HEK293 (cell line): Measurements from ENCODE around the gene PPP4C.
A peak's percentile ranks its signal among the peaks of the same experiment; 100 is the strongest.

Experiments
- EGR2 ChIP-seq: fragments of 450-650 bp; formaldehyde crosslinking; IDR thresholded peaks from 2 replicates; pipeline ENCODE4 v1.5.1; 2016; ENCODE audit warnings: low read depth, missing biosample characterization, missing genetic modification characterization
- HOXD13 ChIP-seq: sonication (generic); formaldehyde crosslinking; IDR thresholded peaks from 2 replicates; pipeline ENCODE4 v1.8.0; 2022; ENCODE audit warnings: missing genetic modification reagents, borderline replicate concordance
- KLF7 ChIP-seq: fragments of 450-650 bp; formaldehyde crosslinking; IDR thresholded peaks from 2 replicates; pipeline ENCODE4 v1.5.1; 2016; ENCODE audit warnings: missing biosample characterization, missing genetic modification characterization, borderline replicate concordance
- SCRT2 ChIP-seq: fragments of 450-650 bp; formaldehyde crosslinking; IDR thresholded peaks from 2 replicates; pipeline ENCODE4 v1.5.1; 2016; ENCODE audit warnings: missing biosample characterization, missing genetic modification characterization
- TCF7L2 ChIP-seq: IDR thresholded peaks from 2 replicates; pipeline ENCODE4 v1.6.1; 2011; ENCODE audit warnings: low read depth, mild to moderate bottlenecking, inconsistent platforms, low read length, moderate library complexity, borderline replicate concordance
- ZBTB7A ChIP-seq: fragments of 450-650 bp; formaldehyde crosslinking; IDR thresholded peaks from 2 replicates; pipeline ENCODE4 v1.5.1; 2016; ENCODE audit warnings: low read depth, missing biosample characterization, missing genetic modification characterization
- ZFHX2 ChIP-seq: fragments of 450-650 bp; formaldehyde crosslinking; conservative IDR thresholded peaks from 2 replicates; pipeline ENCODE4 v1.5.1; 2016; ENCODE audit warnings: missing biosample characterization, missing genetic modification characterization
- ZNF112 ChIP-seq: fragments of 450-650 bp; formaldehyde crosslinking; IDR thresholded peaks from 2 replicates; pipeline ENCODE4 v1.5.0; 2017; ENCODE audit warnings: missing biosample characterization, missing genetic modification characterization
- ZNF24 ChIP-seq: fragments of 450-650 bp; formaldehyde crosslinking; IDR thresholded peaks from 2 replicates; pipeline ENCODE4 v1.5.1; 2016; ENCODE audit warnings: missing biosample characterization, missing genetic modification characterization
- ZNF248 ChIP-seq: fragments of 450-650 bp; formaldehyde crosslinking; IDR thresholded peaks from 2 replicates; pipeline ENCODE4 v1.5.1; 2017; ENCODE audit warnings: missing biosample characterization, missing genetic modification characterization
- ZNF341 ChIP-seq: fragments of 450-650 bp; formaldehyde crosslinking; IDR thresholded peaks from 2 replicates; pipeline ENCODE4; 2016; ENCODE audit warnings: low read depth, missing biosample characterization, missing genetic modification characterization
- ZNF555 ChIP-seq: fragments of 450-650 bp; formaldehyde crosslinking; conservative IDR thresholded peaks from 2 replicates; pipeline ENCODE4 v1.5.1; 2017; ENCODE audit warnings: missing biosample characterization, mild to moderate bottlenecking, missing genetic modification characterization, inconsistent platforms
- ZNF624 ChIP-seq: fragments of 450-650 bp; formaldehyde crosslinking; IDR thresholded peaks from 2 replicates; pipeline ENCODE4 v1.5.1; 2017; ENCODE audit warnings: missing biosample characterization, missing genetic modification characterization
- ZNF654 ChIP-seq: fragments of 450-650 bp; formaldehyde crosslinking; IDR thresholded peaks from 2 replicates; pipeline ENCODE4 v1.5.1; 2016; ENCODE audit warnings: low read depth, missing biosample characterization, missing genetic modification characterization
- ZNF791 ChIP-seq: fragments of 450-650 bp; formaldehyde crosslinking; IDR thresholded peaks from 2 replicates; pipeline ENCODE4 v1.5.1; 2016; ENCODE audit warnings: missing biosample characterization, missing genetic modification characterization
- ZSCAN16 ChIP-seq: fragments of 450-650 bp; formaldehyde crosslinking; IDR thresholded peaks from 2 replicates; pipeline ENCODE4 v1.5.1; 2016; ENCODE audit warnings: missing biosample characterization, missing genetic modification characterization
- TF ChIP-seq, protein P1 (sequence below): fragments of 450-650 bp; formaldehyde crosslinking; IDR thresholded peaks from 2 replicates; pipeline ENCODE4 v1.5.1; 2016; ENCODE audit warnings: missing biosample characterization, missing genetic modification characterization
- TF ChIP-seq, protein P2 (sequence below): fragments of 450-650 bp; formaldehyde crosslinking; IDR thresholded peaks from 2 replicates; pipeline ENCODE4 v1.5.1; 2016; ENCODE audit warnings: missing biosample characterization, missing genetic modification characterization, borderline replicate concordance
- TF ChIP-seq, protein P3 (sequence below): fragments of 450-650 bp; formaldehyde crosslinking; IDR thresholded peaks from 2 replicates; pipeline ENCODE4 v1.5.1; 2016; ENCODE audit warnings: missing biosample characterization, missing genetic modification characterization
- TF ChIP-seq, protein P4 (sequence below): fragments of 450-650 bp; formaldehyde crosslinking; IDR thresholded peaks from 2 replicates; pipeline ENCODE4 v1.5.1; 2016; ENCODE audit warnings: missing biosample characterization, missing genetic modification characterization

PPP4C gene

DNA sequence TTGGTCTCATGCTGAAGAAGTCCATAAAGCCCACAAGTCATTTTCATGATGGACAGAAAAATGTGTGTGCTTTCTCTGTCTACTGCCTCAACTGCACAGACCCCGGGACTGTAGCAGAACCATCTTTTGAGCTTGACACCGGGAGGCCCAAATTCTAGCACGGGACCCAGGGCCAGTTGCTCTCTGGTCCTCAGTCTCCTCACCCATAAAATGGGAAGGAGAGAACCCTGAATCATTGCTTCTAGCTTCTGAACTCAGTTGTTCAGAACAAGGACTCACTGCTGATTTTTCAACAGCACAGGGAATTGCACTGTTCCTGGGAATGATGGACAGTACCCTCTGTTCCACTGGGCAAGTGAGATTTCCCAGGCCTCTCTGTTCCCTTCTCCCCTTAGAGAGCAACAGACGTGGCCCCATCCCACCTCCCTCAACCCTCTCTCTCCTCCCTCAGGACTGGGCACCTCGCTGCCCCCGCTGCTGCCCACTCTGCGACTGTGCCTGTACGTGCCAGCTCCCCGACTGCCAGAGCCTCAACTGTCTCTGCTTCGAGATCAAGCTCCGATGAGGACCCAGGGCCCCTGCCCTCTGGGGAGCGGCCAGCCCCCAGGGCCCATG, 12.4 kb upstream of the PPP4C start (continued):
- TF ChIP-seq ZNF248 (no peak), KLF7 (tag by site-specific recombination) (no peak), ZNF791 (tag by site-specific recombination) (no peak), ZNF341 (tag by site-specific recombination) (no peak), ZSCAN16 (no peak), ZNF555 (tag by site-specific recombination) (no peak), SCRT2 (tag by site-specific recombination) (no peak), EGR2 (0 out of 2 replicates have a peak, but pooled peaks have one; percentile 13), ZFHX2 (peak; percentile 18; the same call in 1 of the 2 replicates), ZNF654 (tag by site-specific recombination) (0 out of 2 replicates have a peak, but pooled peaks have one; percentile 7), ZBTB7A (tag by site-specific recombination) (no peak), HOXD13 (CRISPR knock-in tag) (no peak), ZNF624 (tag by site-specific recombination) (no peak), ZNF24 (peak; percentile 69; the same call in 1 of the 2 replicates), TCF7L2 (no peak), ZNF112 (tag by site-specific recombination) (no peak)
- TF ChIP-seq, protein P1, sequence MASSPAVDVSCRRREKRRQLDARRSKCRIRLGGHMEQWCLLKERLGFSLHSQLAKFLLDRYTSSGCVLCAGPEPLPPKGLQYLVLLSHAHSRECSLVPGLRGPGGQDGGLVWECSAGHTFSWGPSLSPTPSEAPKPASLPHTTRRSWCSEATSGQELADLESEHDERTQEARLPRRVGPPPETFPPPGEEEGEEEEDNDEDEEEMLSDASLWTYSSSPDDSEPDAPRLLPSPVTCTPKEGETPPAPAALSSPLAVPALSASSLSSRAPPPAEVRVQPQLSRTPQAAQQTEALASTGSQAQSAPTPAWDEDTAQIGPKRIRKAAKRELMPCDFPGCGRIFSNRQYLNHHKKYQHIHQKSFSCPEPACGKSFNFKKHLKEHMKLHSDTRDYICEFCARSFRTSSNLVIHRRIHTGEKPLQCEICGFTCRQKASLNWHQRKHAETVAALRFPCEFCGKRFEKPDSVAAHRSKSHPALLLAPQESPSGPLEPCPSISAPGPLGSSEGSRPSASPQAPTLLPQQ (tag by site-specific recombination), result no peak
- TF ChIP-seq, protein P2, sequence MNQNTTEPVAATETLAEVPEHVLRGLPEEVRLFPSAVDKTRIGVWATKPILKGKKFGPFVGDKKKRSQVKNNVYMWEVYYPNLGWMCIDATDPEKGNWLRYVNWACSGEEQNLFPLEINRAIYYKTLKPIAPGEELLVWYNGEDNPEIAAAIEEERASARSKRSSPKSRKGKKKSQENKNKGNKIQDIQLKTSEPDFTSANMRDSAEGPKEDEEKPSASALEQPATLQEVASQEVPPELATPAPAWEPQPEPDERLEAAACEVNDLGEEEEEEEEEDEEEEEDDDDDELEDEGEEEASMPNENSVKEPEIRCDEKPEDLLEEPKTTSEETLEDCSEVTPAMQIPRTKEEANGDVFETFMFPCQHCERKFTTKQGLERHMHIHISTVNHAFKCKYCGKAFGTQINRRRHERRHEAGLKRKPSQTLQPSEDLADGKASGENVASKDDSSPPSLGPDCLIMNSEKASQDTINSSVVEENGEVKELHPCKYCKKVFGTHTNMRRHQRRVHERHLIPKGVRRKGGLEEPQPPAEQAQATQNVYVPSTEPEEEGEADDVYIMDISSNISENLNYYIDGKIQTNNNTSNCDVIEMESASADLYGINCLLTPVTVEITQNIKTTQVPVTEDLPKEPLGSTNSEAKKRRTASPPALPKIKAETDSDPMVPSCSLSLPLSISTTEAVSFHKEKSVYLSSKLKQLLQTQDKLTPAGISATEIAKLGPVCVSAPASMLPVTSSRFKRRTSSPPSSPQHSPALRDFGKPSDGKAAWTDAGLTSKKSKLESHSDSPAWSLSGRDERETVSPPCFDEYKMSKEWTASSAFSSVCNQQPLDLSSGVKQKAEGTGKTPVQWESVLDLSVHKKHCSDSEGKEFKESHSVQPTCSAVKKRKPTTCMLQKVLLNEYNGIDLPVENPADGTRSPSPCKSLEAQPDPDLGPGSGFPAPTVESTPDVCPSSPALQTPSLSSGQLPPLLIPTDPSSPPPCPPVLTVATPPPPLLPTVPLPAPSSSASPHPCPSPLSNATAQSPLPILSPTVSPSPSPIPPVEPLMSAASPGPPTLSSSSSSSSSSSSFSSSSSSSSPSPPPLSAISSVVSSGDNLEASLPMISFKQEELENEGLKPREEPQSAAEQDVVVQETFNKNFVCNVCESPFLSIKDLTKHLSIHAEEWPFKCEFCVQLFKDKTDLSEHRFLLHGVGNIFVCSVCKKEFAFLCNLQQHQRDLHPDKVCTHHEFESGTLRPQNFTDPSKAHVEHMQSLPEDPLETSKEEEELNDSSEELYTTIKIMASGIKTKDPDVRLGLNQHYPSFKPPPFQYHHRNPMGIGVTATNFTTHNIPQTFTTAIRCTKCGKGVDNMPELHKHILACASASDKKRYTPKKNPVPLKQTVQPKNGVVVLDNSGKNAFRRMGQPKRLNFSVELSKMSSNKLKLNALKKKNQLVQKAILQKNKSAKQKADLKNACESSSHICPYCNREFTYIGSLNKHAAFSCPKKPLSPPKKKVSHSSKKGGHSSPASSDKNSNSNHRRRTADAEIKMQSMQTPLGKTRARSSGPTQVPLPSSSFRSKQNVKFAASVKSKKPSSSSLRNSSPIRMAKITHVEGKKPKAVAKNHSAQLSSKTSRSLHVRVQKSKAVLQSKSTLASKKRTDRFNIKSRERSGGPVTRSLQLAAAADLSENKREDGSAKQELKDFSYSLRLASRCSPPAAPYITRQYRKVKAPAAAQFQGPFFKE (tag by site-specific recombination), result no peak
- TF ChIP-seq, protein P3, sequence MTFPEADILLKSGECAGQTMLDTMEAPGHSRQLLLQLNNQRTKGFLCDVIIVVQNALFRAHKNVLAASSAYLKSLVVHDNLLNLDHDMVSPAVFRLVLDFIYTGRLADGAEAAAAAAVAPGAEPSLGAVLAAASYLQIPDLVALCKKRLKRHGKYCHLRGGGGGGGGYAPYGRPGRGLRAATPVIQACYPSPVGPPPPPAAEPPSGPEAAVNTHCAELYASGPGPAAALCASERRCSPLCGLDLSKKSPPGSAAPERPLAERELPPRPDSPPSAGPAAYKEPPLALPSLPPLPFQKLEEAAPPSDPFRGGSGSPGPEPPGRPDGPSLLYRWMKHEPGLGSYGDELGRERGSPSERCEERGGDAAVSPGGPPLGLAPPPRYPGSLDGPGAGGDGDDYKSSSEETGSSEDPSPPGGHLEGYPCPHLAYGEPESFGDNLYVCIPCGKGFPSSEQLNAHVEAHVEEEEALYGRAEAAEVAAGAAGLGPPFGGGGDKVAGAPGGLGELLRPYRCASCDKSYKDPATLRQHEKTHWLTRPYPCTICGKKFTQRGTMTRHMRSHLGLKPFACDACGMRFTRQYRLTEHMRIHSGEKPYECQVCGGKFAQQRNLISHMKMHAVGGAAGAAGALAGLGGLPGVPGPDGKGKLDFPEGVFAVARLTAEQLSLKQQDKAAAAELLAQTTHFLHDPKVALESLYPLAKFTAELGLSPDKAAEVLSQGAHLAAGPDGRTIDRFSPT (tag by site-specific recombination), result peak; percentile 58
- TF ChIP-seq, protein P4, sequence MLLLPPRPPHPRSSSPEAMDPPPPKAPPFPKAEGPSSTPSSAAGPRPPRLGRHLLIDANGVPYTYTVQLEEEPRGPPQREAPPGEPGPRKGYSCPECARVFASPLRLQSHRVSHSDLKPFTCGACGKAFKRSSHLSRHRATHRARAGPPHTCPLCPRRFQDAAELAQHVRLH (tag by site-specific recombination), result peak; percentile 70
